Neural cell (in vitro differentiated cells): ENCODE data around the gene CCSER2. TPM values are rescaled to one million over a fixed set of nuclear protein-coding genes. Genes with fewer than 3 reads are reported as not detected.
"Not testable (repeated sequence)": the region's sequence is repeated elsewhere in the genome, so short reads cannot be mapped to it uniquely, and the experiment has no call there.

Experiments
- H2AFZ ChIP-seq: fragments of 200-600, 300-800 bp; sonication (generic), shearing (Covaris generic); 2 replicates; pipeline ENCODE4 v1.6.0; 2014; ENCODE audit warnings: low read depth, mild to moderate bottlenecking, antibody characterized with exemption, low read length, moderate library complexity
- H3F3A ChIP-seq: fragments of 200-600 bp; shearing (Covaris generic); 2 replicates; pipeline ENCODE4 v1.6.1; 2016; ENCODE audit warnings: mild to moderate bottlenecking, moderate library complexity, mixed read lengths, antibody characterized with exemption, low read length; ENCODE audit not compliant: insufficient read depth, poor library complexity, severe bottlenecking
- H3K27ac ChIP-seq: fragments of 200-600, 300-800 bp; sonication (generic), shearing (Covaris generic); 2 replicates; pipeline ENCODE4 v1.5.1; 2014; ENCODE audit warnings: mild to moderate bottlenecking, low read length, moderate library complexity
- H3K27me3 ChIP-seq: fragments of 300-800, 200-600 bp; sonication (generic), shearing (Covaris generic); 2 replicates; pipeline ENCODE4 v1.6.0; 2014; ENCODE audit warnings: mild to moderate bottlenecking, low read depth, low read length, moderate library complexity; ENCODE audit not compliant: insufficient read depth
- H3K36me3 ChIP-seq: fragments of 300-800, 200-600 bp; sonication (generic), shearing (Covaris generic); 2 replicates; pipeline ENCODE4 v1.5.1; 2014; ENCODE audit warnings: mild to moderate bottlenecking, antibody characterized with exemption, low read length, moderate library complexity; ENCODE audit not compliant: insufficient read depth
- H3K4me2 ChIP-seq: fragments of 300-800, 200-600 bp; sonication (generic), shearing (Covaris generic); 2 replicates; pipeline ENCODE4 v1.6.0; 2014; ENCODE audit warnings: mild to moderate bottlenecking, low read length
- H3K4me3 ChIP-seq: fragments of 300-800, 200-600 bp; sonication (generic), shearing (Covaris generic); 2 replicates; pipeline ENCODE4 v1.5.1; 2014; ENCODE audit warnings: mild to moderate bottlenecking, low read length, moderate library complexity
- H3K79me2 ChIP-seq: fragments of 200-600 bp; shearing (Covaris generic); replicated peaks from 2 replicates; pipeline ENCODE4 v1.6.0; 2014; ENCODE audit warnings: mild to moderate bottlenecking, low read length, moderate library complexity; ENCODE audit not compliant: insufficient read depth
- H3K9ac ChIP-seq: fragments of 300-800, 200-600 bp; sonication (generic), shearing (Covaris generic); 2 replicates; pipeline ENCODE4 v1.6.1; 2016; ENCODE audit warnings: mild to moderate bottlenecking, low read length, mixed read lengths
- H3K9me2 ChIP-seq: fragments of 200-600 bp; shearing (Covaris generic); 2 replicates; pipeline ENCODE4 v1.6.1; 2016; ENCODE audit warnings: mild to moderate bottlenecking, low read length, mixed read lengths; ENCODE audit not compliant: insufficient read depth
- H3K9me3 ChIP-seq: fragments of 200-600, 300-800 bp; sonication (generic), shearing (Covaris generic); 2 replicates; pipeline ENCODE4 v1.6.1; 2016; ENCODE audit warnings: mild to moderate bottlenecking, mixed run types, low read length, moderate library complexity, mixed read lengths
- H4K20me1 ChIP-seq: fragments of 200-600 bp; shearing (Covaris generic); 2 replicates; pipeline ENCODE4 v1.6.1; 2016; ENCODE audit warnings: mild to moderate bottlenecking, mixed run types; ENCODE audit not compliant: insufficient read depth
- EP300 ChIP-seq: fragments of 450-650 bp; conservative IDR thresholded peaks from 2 replicates; pipeline ENCODE4 v1.6.1; 2014; ENCODE audit warnings: antibody characterized with exemption, mild to moderate bottlenecking, moderate library complexity; ENCODE audit not compliant: poor library complexity, severe bottlenecking
- EZH2 ChIP-seq: fragments of 200-600, 300-800 bp; shearing (Covaris generic), sonication (generic); IDR thresholded peaks from 2 replicates; pipeline ENCODE4 v1.6.1; 2014; ENCODE audit warnings: antibody characterized with exemption, low read length, borderline replicate concordance, mild to moderate bottlenecking; ENCODE audit not compliant: insufficient read depth, poor library complexity, severe bottlenecking
- MXI1 ChIP-seq: fragments of 450-650 bp; conservative IDR thresholded peaks from 2 replicates; pipeline ENCODE4 v1.6.1; 2014; ENCODE audit warnings: antibody characterized with exemption, mild to moderate bottlenecking; ENCODE audit not compliant: poor library complexity, severe bottlenecking
- POLR2AphosphoS5 ChIP-seq: IDR thresholded peaks from 2 replicates; pipeline ENCODE4 v1.6.1; 2012
- RAD21 ChIP-seq: fragments of 450-650 bp; conservative IDR thresholded peaks from 2 replicates; pipeline ENCODE4 v1.6.1; 2014; ENCODE audit warnings: antibody characterized with exemption, mild to moderate bottlenecking, moderate library complexity
- REST ChIP-seq: IDR thresholded peaks from 2 replicates; pipeline ENCODE4 v1.6.1; 2012; ENCODE audit warnings: borderline replicate concordance
- SMC3 ChIP-seq: fragments of 450-650 bp; conservative IDR thresholded peaks from 2 replicates; pipeline ENCODE4 v1.6.1; 2014; ENCODE audit warnings: antibody characterized with exemption, mild to moderate bottlenecking, moderate library complexity; ENCODE audit not compliant: poor library complexity
- TAF1 ChIP-seq: IDR thresholded peaks from 2 replicates; pipeline ENCODE4 v1.6.1; 2012; ENCODE audit warnings: low read depth
- polyA plus RNA-seq: library from polyadenylated mRNA; depleted of rRNA; stranded (reverse); fragments of >200 nt; gene quantifications from 2 replicates; pipeline ENCODE4 v1.2.3, GENCODE V29; 2014
- TF ChIP-seq, protein P1 (sequence below): fragments of 450-650 bp; IDR thresholded peaks from 2 replicates; pipeline ENCODE4 v1.5.1; 2014; ENCODE audit warnings: antibody characterized with exemption, mild to moderate bottlenecking, moderate library complexity; ENCODE audit not compliant: poor library complexity, severe bottlenecking

CCSER2 gene
- polyA plus RNA-seq, 1 donor from 2014 or later = 38.3 TPM

DNA sequence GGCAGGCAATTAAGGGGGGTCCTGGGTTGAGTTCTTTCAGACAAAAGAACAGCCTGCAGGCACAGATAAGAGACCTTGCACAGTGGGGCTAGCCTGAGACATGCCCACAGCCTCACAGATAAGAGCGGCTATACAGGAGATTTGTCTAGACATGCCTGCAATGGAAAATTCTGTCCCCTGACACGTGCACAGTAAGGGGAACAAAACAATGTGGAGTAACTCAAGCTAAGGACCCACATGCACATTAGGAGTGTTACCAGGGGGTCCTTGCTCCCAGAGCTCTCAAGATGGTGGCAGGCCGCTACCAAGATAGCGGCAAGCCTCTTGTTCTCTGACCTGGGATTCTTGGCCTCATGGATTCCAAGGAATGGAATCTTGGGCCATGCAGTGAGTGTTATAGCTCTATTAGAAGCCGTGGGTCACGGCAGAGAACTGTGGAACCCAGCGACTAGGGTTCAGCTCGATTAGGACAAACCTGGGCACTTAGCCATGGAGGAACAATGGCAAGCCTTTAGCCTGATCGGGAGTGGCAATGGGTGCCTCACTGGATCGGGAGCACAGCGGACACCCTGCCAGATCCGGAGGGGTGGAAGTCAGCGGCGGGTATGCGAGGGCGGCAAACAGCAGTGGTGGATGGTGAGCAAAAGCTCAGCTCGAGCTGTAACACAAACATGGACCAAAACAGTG lies 196.9 kb downstream of the CCSER2 start:
- H3K4me3 ChIP-seq = no peak overlapping the region
- H3F3A ChIP-seq = no peaks in the 10 kb centered on the region
- no peaks in the 10 kb centered on the region for H3K27me3 ChIP-seq

DNA sequence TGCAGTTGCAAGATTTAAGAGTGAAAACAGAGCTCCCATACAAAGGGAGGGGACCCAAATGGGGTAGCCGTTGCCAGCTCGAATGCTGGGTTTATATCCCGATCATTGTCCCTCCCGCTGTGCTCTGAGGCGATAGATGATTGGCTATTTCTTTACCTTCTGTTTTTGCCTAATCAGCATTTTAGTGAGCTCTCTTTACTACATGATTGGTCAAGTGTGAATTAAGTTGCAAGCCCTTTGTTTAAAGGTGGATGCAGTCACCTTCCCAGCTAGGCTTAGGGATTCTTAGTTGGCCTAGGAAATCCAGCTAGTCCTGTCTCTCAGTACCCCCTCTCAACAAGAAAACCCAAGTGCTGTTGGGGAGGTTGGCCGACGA lies 197.4 kb downstream of the CCSER2 start:
- H3K4me3 ChIP-seq, H3K9me3 ChIP-seq, H2AFZ ChIP-seq, H3F3A ChIP-seq, H3K4me2 ChIP-seq, H3K9ac ChIP-seq, H3K27me3 ChIP-seq, H3K27ac ChIP-seq, H3K9me2 ChIP-seq, H3K36me3 ChIP-seq, H4K20me1 ChIP-seq, H3K79me2 ChIP-seq: not testable (repeated sequence)

More for the DNA sequence above, 196.9 kb downstream of the CCSER2 start:
- H3K9ac ChIP-seq = no peak overlapping the region
- no peaks in the 10 kb centered on the region for H3K9me2 ChIP-seq
- TF ChIP-seq RAD21 (no peak), EP300 (no peak), SMC3 (no peak), EZH2 (no peak), POLR2AphosphoS5 (no peak), TAF1 (no peak), MXI1 (no peak), REST (no peak)
- TF ChIP-seq, protein P1, sequence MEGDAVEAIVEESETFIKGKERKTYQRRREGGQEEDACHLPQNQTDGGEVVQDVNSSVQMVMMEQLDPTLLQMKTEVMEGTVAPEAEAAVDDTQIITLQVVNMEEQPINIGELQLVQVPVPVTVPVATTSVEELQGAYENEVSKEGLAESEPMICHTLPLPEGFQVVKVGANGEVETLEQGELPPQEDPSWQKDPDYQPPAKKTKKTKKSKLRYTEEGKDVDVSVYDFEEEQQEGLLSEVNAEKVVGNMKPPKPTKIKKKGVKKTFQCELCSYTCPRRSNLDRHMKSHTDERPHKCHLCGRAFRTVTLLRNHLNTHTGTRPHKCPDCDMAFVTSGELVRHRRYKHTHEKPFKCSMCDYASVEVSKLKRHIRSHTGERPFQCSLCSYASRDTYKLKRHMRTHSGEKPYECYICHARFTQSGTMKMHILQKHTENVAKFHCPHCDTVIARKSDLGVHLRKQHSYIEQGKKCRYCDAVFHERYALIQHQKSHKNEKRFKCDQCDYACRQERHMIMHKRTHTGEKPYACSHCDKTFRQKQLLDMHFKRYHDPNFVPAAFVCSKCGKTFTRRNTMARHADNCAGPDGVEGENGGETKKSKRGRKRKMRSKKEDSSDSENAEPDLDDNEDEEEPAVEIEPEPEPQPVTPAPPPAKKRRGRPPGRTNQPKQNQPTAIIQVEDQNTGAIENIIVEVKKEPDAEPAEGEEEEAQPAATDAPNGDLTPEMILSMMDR = no peak
- H4K20me1 ChIP-seq = no peaks in the 10 kb centered on the region
- H3K36me3 ChIP-seq = no peaks in the 10 kb centered on the region
- no peaks in the 10 kb centered on the region for H3K79me2 ChIP-seq
- H2AFZ ChIP-seq = no peak overlapping the region
- H3K4me2 ChIP-seq = no peak overlapping the region
- no peak overlapping the region for H3K27ac ChIP-seq
- no peaks in the 10 kb centered on the region for H3K9me3 ChIP-seq

DNA sequence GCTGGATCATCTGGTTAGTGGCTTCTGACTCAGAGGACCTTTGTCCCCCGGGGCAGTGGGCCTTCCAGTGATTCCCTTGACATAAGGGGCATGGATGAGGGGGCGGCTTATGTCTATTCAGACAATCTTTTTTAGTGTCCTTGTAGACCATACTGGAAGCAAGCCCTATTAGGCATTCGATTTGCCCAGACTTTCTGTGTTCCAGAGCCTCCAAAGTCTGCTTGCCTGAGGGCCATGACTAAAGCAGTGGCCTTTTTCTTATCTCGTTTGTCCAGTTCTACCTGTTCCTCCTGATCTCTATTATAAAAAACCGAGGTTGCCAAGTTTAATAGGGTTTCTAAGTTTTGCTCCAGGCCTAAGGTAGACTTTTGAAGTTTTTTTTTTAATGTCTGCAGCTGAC lies 199.0 kb downstream of the CCSER2 start:
- H4K20me1 ChIP-seq, H3K27me3 ChIP-seq, H3K9me3 ChIP-seq, H3K4me3 ChIP-seq, H2AFZ ChIP-seq, H3K4me2 ChIP-seq, H3K79me2 ChIP-seq, H3K9ac ChIP-seq, H3F3A ChIP-seq, H3K36me3 ChIP-seq, H3K27ac ChIP-seq, H3K9me2 ChIP-seq: not testable (repeated sequence)

DNA sequence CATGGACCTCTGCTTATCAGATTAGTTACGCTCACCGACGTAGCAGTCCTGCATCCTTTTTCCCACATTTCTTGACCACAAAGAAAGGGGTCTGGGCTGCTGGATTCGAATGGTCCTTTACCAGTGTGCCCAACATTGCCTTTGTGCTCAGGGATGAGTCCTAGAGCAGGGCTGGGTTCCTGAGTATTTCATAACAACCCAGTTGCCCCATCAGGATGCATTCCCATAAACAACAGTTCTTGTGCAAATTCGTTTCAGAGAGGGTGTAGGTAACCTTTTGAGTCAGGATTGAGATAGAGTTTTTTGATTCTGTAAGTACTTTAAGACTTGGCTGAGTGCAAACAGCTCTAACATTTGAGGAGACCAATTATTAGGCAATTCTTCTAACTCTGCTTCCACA lies 200.1 kb downstream of the CCSER2 start:
- H3K9me3 ChIP-seq, H3K36me3 ChIP-seq, H4K20me1 ChIP-seq, H3F3A ChIP-seq, H3K4me2 ChIP-seq, H3K9me2 ChIP-seq, H3K27me3 ChIP-seq, H3K4me3 ChIP-seq, H3K79me2 ChIP-seq, H2AFZ ChIP-seq, H3K9ac ChIP-seq, H3K27ac ChIP-seq: not testable (repeated sequence)
